H9 (cell line): Measurements from ENCODE around the gene ITGA8. TPM values are rescaled to one million over a fixed set of nuclear protein-coding genes. Genes with fewer than 3 reads are reported as not detected.

Experiments
- DNase-seq: peaks from one replicate; pipeline ENCODE4 v3.0.0-alpha.2; 2017
- H2AFZ ChIP-seq: one replicate; pipeline ENCODE4 v1.6.1; 2013; ENCODE audit warnings: mild to moderate bottlenecking, low read length, control low read depth, moderate library complexity
- H2AK5ac ChIP-seq: 2 replicates; pipeline ENCODE4 v1.6.1; 2013; ENCODE audit warnings: low read length, control low read depth, mixed read lengths; ENCODE audit not compliant: insufficient read length
- H2BK120ac ChIP-seq: one replicate; pipeline ENCODE4 v1.6.1; 2013; ENCODE audit warnings: low read depth, mild to moderate bottlenecking, low read length, control low read depth, inconsistent platforms; ENCODE audit not compliant: poor library complexity, severe bottlenecking
- H2BK12ac ChIP-seq: 2 replicates; pipeline ENCODE4 v1.6.1; 2013; ENCODE audit warnings: low read length, control low read depth, mixed read lengths, low read depth; ENCODE audit not compliant: insufficient read length
- H2BK15ac ChIP-seq: 2 replicates; pipeline ENCODE4 v1.6.1; 2013; ENCODE audit warnings: low read depth, low read length, control low read depth
- H2BK20ac ChIP-seq: one replicate; pipeline ENCODE4 v1.6.1; 2013; ENCODE audit warnings: low read depth, mild to moderate bottlenecking, low read length, control low read depth, inconsistent platforms; ENCODE audit not compliant: poor library complexity, severe bottlenecking
- H2BK5ac ChIP-seq: 2 replicates; pipeline ENCODE4 v1.6.1; 2013; ENCODE audit warnings: low read length, control low read depth, mixed read lengths; ENCODE audit not compliant: insufficient read length
- H3K14ac ChIP-seq: 2 replicates; pipeline ENCODE4 v1.6.1; 2013; ENCODE audit warnings: low read length, control low read depth; ENCODE audit not compliant: insufficient read depth
- H3K18ac ChIP-seq: 2 replicates; pipeline ENCODE4 v1.6.1; 2013; ENCODE audit warnings: low read depth, mild to moderate bottlenecking, mixed read lengths, low read length, control low read depth; ENCODE audit not compliant: insufficient read length
- H3K23ac ChIP-seq: 2 replicates; pipeline ENCODE4 v1.6.1; 2013; ENCODE audit warnings: low read length, control low read depth, mixed read lengths, low read depth; ENCODE audit not compliant: insufficient read length
- H3K23me2 ChIP-seq: 2 replicates; pipeline ENCODE4 v1.6.1; 2013; ENCODE audit warnings: low read depth, mild to moderate bottlenecking, mixed read lengths, low read length, control low read depth; ENCODE audit not compliant: insufficient read length, poor library complexity, severe bottlenecking
- H3K27ac ChIP-seq: 2 replicates; pipeline ENCODE4 v1.5.1; 2013; ENCODE audit warnings: low read length, control low read depth, mixed read lengths, low read depth; ENCODE audit not compliant: insufficient read length
- H3K27me3 ChIP-seq: 2 replicates; pipeline ENCODE4 v1.6.1; 2013; ENCODE audit warnings: low read length, control low read depth, inconsistent platforms; ENCODE audit not compliant: insufficient read depth
- H3K4ac ChIP-seq: 2 replicates; pipeline ENCODE4 v1.6.1; 2013; ENCODE audit warnings: low read depth, mild to moderate bottlenecking, control low read depth, inconsistent platforms, low read length, moderate library complexity
- H3K4me1 ChIP-seq: 2 replicates; pipeline ENCODE4 v1.6.1; 2013; ENCODE audit warnings: low read length, control low read depth, inconsistent platforms; ENCODE audit not compliant: insufficient read depth
- H3K4me2 ChIP-seq: 2 replicates; pipeline ENCODE4 v1.6.1; 2013; ENCODE audit warnings: low read length, control low read depth, mixed read lengths; ENCODE audit not compliant: insufficient read length, insufficient read depth
- H3K56ac ChIP-seq: 2 replicates; pipeline ENCODE4 v1.6.1; 2013; ENCODE audit warnings: low read depth, mild to moderate bottlenecking, mixed read lengths, low read length, control low read depth; ENCODE audit not compliant: insufficient read length
- H3K79me1 ChIP-seq: 2 replicates; pipeline ENCODE4 v1.6.1; 2013; ENCODE audit warnings: low read depth, mild to moderate bottlenecking, moderate library complexity, low read length, control low read depth, inconsistent platforms; ENCODE audit not compliant: insufficient read depth, poor library complexity, severe bottlenecking
- H3K79me2 ChIP-seq: 2 replicates; pipeline ENCODE4 v1.6.1; 2013; ENCODE audit warnings: low read length, control low read depth, inconsistent platforms; ENCODE audit not compliant: insufficient read depth
- H3K9ac ChIP-seq: 2 replicates; pipeline ENCODE4 v1.6.1; 2013; ENCODE audit warnings: low read length, control low read depth, mixed read lengths; ENCODE audit not compliant: insufficient read length; ENCODE audit errors: extremely low read depth
- H3K9me3 ChIP-seq: one replicate; pipeline ENCODE4 v1.6.1; 2013; ENCODE audit warnings: low read depth, low read length, inconsistent platforms; ENCODE audit not compliant: control insufficient read depth
- H3T11ph ChIP-seq: one replicate; pipeline ENCODE4 v1.6.1; 2013; ENCODE audit warnings: mild to moderate bottlenecking, low read length, control low read depth, inconsistent platforms
- H4K20me1 ChIP-seq: one replicate; pipeline ENCODE4 v1.6.1; 2013; ENCODE audit not compliant: control insufficient read depth, insufficient read length, insufficient read depth
- H4K5ac ChIP-seq: 2 replicates; pipeline ENCODE4 v1.6.1; 2013; ENCODE audit warnings: low read depth, mild to moderate bottlenecking, mixed read lengths, low read length, control low read depth; ENCODE audit not compliant: insufficient read length
- H4K8ac ChIP-seq: replicated peaks from 2 replicates; pipeline ENCODE4 v1.6.1; 2013; ENCODE audit warnings: low read length, control low read depth, mixed read lengths, low read depth; ENCODE audit not compliant: insufficient read length
- H4K91ac ChIP-seq: 2 replicates; pipeline ENCODE4 v1.6.1; 2013; ENCODE audit warnings: low read depth, mild to moderate bottlenecking, moderate library complexity, mixed read lengths, low read length, control low read depth; ENCODE audit not compliant: insufficient read length
- H3K27ac Mint-ChIP-seq, 3 experiments: 2 replicates in 2 of 3; 3 replicates in 1 of 3; pipeline ENCODE4 v1.8.0; 2020 to 2021; ENCODE audit warnings: mixed read lengths in 3 of 3, mild to moderate bottlenecking in 1 of 3, moderate library complexity in 1 of 3
- H3K27me3 Mint-ChIP-seq: 2 replicates; pipeline ENCODE4 v1.8.0; 2021; ENCODE audit warnings: low read depth, mild to moderate bottlenecking, moderate library complexity, mixed read lengths
- H3K36me3 Mint-ChIP-seq, 3 experiments: 2 replicates in 2 of 3; 3 replicates in 1 of 3; pipeline ENCODE4 v1.8.0; 2020 to 2021; ENCODE audit warnings: low read depth in 3 of 3, mixed read lengths in 3 of 3; ENCODE audit not compliant: insufficient read depth in 1 of 3
- H3K4me1 Mint-ChIP-seq, 2 experiments: 2 replicates each; pipeline ENCODE4 v1.8.0; 2020; ENCODE audit warnings: mixed read lengths in 2 of 2
- H3K4me3 Mint-ChIP-seq, 2 experiments: 2 replicates in 1 of 2; 3 replicates in 1 of 2; pipeline ENCODE4 v1.8.0; 2020 to 2021; ENCODE audit warnings: mild to moderate bottlenecking in 2 of 2, mixed read lengths in 2 of 2, moderate library complexity in 1 of 2
- H3K9me3 Mint-ChIP-seq, 2 experiments: 2 replicates in 1 of 2; 3 replicates in 1 of 2; pipeline ENCODE4 v1.8.0; 2020; ENCODE audit warnings: mild to moderate bottlenecking in 2 of 2, mixed read lengths in 2 of 2, moderate library complexity in 1 of 2
- CTCF ChIP-seq: fragments of 200-600 bp; sonication (generic); conservative IDR thresholded peaks from 3 replicates; pipeline ENCODE4 v1.8.0; 2021; ENCODE audit warnings: antibody characterized with exemption, mild to moderate bottlenecking
- WGBS: extraction: QIAGEN DNeasy Blood & Tissue Kit; methylation state at CpG from one replicate; pipeline ENCODE4 v1.1.7; 2013; ENCODE audit warnings: missing lambda C conversion rate, low lambda C conversion rate, mixed read lengths; ENCODE audit not compliant: insufficient read length; ENCODE audit errors: extremely low coverage; 5-methylcytosine and 5-hydroxymethylcytosine counted together
- total RNA-seq: library from RNA; stranded (reverse); gene quantifications from 2 replicates; pipeline ENCODE4 v1.2.1, GENCODE V29; 2021

ITGA8 gene
- total RNA-seq, 1 experiment from 2014 or later: not detected

- Histone ChIP-seq H4K8ac (no peak overlapping the region), H3K79me1 (no peaks in the 10 kb centered on the region), H2BK15ac (no peak overlapping the region), H2BK5ac (no peak overlapping the region), H3K4ac (no peak overlapping the region), H3K18ac (no peak overlapping the region), H3K14ac (no peak overlapping the region), H3K27ac (no peak overlapping the region), H3K4me2 (no peak overlapping the region), H3T11ph (no peak overlapping the region), H3K79me2 (no peaks in the 10 kb centered on the region), H3K4me1 (no peaks in the 10 kb centered on the region), H4K20me1 (no peaks in the 10 kb centered on the region), H3K9ac (no peak overlapping the region), H3K23ac (no peak overlapping the region), H4K5ac (no peak overlapping the region), H2BK120ac (no peak overlapping the region), H2BK12ac (no peak overlapping the region), H2AK5ac (no peak overlapping the region), H3K56ac (no peak overlapping the region), H3K23me2 (no peaks in the 10 kb centered on the region), H4K91ac (no peak overlapping the region), H2BK20ac (no peak overlapping the region), H3K9me3 (no peaks in the 10 kb centered on the region), H3K27me3 (no peaks in the 10 kb centered on the region), H2AFZ (no peak overlapping the region)
- Mint-ChIP-seq H3K4me3 (no peak overlapping the region), H3K27me3 (peaks cover 9% of the 10 kb centered on the region), H3K36me3 (no peaks in the 10 kb centered on the region), H3K9me3 (no peaks in the 10 kb centered on the region), H3K4me1 (no peaks in the 10 kb centered on the region), H3K27ac (no peak overlapping the region)
- no peak for DNase-seq
- WGBS: no CpG with 5 or more reads among the region's 3 CpGs
- no peak for TF ChIP-seq CTCF
These were observed 168.8 kb downstream of the ITGA8 start for GRCh38 chr10:15550950-15551349.
